ENCODE measurements around the gene PLXNA4. TPM values are rescaled to one million over a fixed set of nuclear protein-coding genes. Genes with fewer than 3 reads are reported as not detected.

PLXNA4 gene
- total RNA-seq, 1 experiment from 2014 or later = 0.81 TPM

DNA sequence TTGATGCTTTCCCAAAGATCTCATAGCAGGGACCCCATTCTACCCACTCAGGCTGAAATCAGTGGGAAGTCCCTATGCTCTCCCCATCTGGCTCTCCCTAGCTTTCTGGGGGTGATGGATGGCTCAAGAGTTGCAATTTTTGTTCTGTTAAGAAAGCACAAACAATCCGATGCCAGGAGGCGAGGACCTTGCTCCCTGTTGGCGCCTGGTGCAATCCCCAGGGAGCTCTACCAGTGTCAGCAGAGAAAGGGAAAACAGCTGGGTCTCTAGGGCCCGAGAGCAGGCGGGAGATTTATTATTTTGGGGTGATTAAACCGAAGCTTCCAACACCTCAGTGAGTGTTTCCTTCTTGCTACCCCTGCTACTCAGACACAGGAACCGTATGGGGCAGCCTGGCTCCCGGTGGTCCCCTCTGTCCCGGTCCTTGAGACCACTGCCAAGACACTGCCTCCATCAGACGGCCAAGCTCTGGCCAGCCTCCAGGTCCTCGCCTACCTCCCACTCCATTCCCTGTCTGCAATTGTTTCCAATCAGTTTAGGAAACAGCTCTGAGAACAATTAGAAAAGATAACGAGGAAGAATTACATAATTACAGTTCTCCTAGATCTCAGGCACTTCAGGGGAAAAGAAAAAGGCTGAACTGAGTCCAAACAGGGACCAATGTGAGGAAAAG, 147.9 kb downstream of the PLXNA4 start:
- H3K36me3 Mint-ChIP-seq = no peaks in the 10 kb centered on the region
- TF ChIP-seq, protein P1, sequence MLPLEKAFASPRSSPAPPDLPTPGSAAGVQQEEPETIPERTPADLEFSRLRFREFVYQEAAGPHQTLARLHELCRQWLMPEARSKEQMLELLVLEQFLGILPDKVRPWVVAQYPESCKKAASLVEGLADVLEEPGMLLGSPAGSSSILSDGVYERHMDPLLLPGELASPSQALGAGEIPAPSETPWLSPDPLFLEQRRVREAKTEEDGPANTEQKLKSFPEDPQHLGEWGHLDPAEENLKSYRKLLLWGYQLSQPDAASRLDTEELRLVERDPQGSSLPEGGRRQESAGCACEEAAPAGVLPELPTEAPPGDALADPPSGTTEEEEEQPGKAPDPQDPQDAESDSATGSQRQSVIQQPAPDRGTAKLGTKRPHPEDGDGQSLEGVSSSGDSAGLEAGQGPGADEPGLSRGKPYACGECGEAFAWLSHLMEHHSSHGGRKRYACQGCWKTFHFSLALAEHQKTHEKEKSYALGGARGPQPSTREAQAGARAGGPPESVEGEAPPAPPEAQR (CRISPR knock-in tag; IDR thresholded peaks at IDR 0.05) = no peak
- no peak for TF ChIP-seq FOXK1 (CRISPR knock-in tag; IDR thresholded peaks at IDR 0.05)
- ChIA-PET CTCF (no interaction called here), POLR2A (no interaction called here)
- DNase-seq (ENCODE audit: low spot score) (no peak), ATAC-seq (no peak)
- H3K27me3 Mint-ChIP-seq (ENCODE audit: low read depth) = no peaks in the 10 kb centered on the region
- no peak overlapping the region for H3K27ac Mint-ChIP-seq
- peaks cover 19% of the 10 kb centered on the region for H3K4me1 Mint-ChIP-seq
- H3K9me3 Mint-ChIP-seq = no peaks in the 10 kb centered on the region
- H3K4me3 Mint-ChIP-seq = no peak overlapping the region

DNA sequence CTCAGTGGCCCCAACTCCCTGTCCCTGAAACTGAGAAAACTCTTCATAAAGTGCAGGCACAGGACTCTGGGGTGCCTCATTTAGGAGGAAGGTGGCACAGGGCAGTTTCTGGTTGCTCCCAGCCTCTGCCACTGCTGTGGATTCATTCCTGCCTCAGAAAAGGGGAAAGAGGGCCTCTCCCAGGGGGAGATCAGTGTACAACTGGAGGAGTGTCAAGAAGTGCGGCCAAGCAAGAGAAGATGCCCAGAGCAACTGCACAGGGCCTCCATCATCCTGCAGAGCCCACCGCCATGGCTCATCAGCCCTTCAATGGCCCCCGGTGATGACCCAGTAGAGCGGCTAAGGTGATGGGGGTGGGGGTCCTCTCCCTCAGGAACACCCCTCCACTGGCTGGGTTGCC, 150.3 kb downstream of the PLXNA4 start:
- H3K4me3 Mint-ChIP-seq = no peak overlapping the region
- H3K9me3 Mint-ChIP-seq = peaks cover 5% of the 10 kb centered on the region
- no peak overlapping the region for H3K27ac Mint-ChIP-seq
- DNase-seq (ENCODE audit: low spot score) (no peak), ATAC-seq (no peak)
- H3K27me3 Mint-ChIP-seq (ENCODE audit: low read depth) = no peaks in the 10 kb centered on the region
- peaks cover 19% of the 10 kb centered on the region for H3K4me1 Mint-ChIP-seq
- TF ChIP-seq NR3C1 (CRISPR knock-in tag; conservative IDR thresholded peaks at IDR 0.05; ENCODE audit: low read depth) = no peak
- TF ChIP-seq TEAD1 (CRISPR knock-in tag; IDR thresholded peaks at IDR 0.05) = no peak
- TF ChIP-seq, protein P2, sequence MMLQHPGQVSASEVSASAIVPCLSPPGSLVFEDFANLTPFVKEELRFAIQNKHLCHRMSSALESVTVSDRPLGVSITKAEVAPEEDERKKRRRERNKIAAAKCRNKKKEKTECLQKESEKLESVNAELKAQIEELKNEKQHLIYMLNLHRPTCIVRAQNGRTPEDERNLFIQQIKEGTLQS (CRISPR knock-in tag; conservative IDR thresholded peaks at IDR 0.05) = no peak
- TF ChIP-seq GTF2I (CRISPR knock-in tag; conservative IDR thresholded peaks at IDR 0.05) = no peak
- TF ChIP-seq, protein P3, sequence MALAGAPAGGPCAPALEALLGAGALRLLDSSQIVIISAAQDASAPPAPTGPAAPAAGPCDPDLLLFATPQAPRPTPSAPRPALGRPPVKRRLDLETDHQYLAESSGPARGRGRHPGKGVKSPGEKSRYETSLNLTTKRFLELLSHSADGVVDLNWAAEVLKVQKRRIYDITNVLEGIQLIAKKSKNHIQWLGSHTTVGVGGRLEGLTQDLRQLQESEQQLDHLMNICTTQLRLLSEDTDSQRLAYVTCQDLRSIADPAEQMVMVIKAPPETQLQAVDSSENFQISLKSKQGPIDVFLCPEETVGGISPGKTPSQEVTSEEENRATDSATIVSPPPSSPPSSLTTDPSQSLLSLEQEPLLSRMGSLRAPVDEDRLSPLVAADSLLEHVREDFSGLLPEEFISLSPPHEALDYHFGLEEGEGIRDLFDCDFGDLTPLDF (CRISPR knock-in tag; IDR thresholded peaks at IDR 0.05) = no peak
- TF ChIP-seq, protein P4, sequence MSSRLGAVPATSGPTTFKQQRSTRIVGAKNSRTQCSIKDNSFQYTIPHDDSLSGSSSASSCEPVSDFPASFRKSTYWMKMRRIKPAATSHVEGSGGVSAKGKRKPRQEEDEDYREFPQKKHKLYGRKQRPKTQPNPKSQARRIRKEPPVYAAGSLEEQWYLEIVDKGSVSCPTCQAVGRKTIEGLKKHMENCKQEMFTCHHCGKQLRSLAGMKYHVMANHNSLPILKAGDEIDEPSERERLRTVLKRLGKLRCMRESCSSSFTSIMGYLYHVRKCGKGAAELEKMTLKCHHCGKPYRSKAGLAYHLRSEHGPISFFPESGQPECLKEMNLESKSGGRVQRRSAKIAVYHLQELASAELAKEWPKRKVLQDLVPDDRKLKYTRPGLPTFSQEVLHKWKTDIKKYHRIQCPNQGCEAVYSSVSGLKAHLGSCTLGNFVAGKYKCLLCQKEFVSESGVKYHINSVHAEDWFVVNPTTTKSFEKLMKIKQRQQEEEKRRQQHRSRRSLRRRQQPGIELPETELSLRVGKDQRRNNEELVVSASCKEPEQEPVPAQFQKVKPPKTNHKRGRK (CRISPR knock-in tag; IDR thresholded peaks at IDR 0.05; ENCODE audit: borderline replicate concordance) = no peak
- no peak for TF ChIP-seq ZNF671 (CRISPR knock-in tag; IDR thresholded peaks at IDR 0.05)
- TF ChIP-seq MXD4 (CRISPR knock-in tag; IDR thresholded peaks at IDR 0.05; ENCODE audit: borderline replicate concordance) = no peak
- no peak for TF ChIP-seq SMAD4 (CRISPR knock-in tag; IDR thresholded peaks at IDR 0.05)
- TF ChIP-seq ZNF219 (CRISPR knock-in tag; IDR thresholded peaks at IDR 0.05; ENCODE audit: borderline replicate concordance) = no peak
- no peak for TF ChIP-seq NFE2L1 (CRISPR knock-in tag; IDR thresholded peaks at IDR 0.05)
- TF ChIP-seq EMX1 (CRISPR knock-in tag; IDR thresholded peaks at IDR 0.05) = no peak
- TF ChIP-seq CBFB (CRISPR knock-in tag; IDR thresholded peaks at IDR 0.05; ENCODE audit: low read depth) = no peak
- TF ChIP-seq FOXK1 (CRISPR knock-in tag; IDR thresholded peaks at IDR 0.05) = no peak
- no peak for TF ChIP-seq ZNF263 (CRISPR knock-in tag; IDR thresholded peaks at IDR 0.05; ENCODE audit: low read depth)
- TF ChIP-seq RELA (CRISPR knock-in tag; IDR thresholded peaks at IDR 0.05; ENCODE audit: borderline replicate concordance) = no peak
- TF ChIP-seq ATF1 (CRISPR knock-in tag; IDR thresholded peaks at IDR 0.05) = no peak
- TF ChIP-seq, protein P5, sequence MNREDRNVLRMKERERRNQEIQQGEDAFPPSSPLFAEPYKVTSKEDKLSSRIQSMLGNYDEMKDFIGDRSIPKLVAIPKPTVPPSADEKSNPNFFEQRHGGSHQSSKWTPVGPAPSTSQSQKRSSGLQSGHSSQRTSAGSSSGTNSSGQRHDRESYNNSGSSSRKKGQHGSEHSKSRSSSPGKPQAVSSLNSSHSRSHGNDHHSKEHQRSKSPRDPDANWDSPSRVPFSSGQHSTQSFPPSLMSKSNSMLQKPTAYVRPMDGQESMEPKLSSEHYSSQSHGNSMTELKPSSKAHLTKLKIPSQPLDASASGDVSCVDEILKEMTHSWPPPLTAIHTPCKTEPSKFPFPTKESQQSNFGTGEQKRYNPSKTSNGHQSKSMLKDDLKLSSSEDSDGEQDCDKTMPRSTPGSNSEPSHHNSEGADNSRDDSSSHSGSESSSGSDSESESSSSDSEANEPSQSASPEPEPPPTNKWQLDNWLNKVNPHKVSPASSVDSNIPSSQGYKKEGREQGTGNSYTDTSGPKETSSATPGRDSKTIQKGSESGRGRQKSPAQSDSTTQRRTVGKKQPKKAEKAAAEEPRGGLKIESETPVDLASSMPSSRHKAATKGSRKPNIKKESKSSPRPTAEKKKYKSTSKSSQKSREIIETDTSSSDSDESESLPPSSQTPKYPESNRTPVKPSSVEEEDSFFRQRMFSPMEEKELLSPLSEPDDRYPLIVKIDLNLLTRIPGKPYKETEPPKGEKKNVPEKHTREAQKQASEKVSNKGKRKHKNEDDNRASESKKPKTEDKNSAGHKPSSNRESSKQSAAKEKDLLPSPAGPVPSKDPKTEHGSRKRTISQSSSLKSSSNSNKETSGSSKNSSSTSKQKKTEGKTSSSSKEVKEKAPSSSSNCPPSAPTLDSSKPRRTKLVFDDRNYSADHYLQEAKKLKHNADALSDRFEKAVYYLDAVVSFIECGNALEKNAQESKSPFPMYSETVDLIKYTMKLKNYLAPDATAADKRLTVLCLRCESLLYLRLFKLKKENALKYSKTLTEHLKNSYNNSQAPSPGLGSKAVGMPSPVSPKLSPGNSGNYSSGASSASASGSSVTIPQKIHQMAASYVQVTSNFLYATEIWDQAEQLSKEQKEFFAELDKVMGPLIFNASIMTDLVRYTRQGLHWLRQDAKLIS (CRISPR knock-in tag; IDR thresholded peaks at IDR 0.05; ENCODE audit: borderline replicate concordance) = no peak
- H3K36me3 Mint-ChIP-seq = peaks cover 1% of the 10 kb centered on the region
- CTCF ChIA-PET = no interaction called here
- POLR2A ChIA-PET = no interaction called here

Measured in WTC11 (cell line).